HG02642 (cell line): Measurements from ENCODE around the gene PCDHB9.
"Not testable (repeated sequence)": the region's sequence is repeated elsewhere in the genome, so short reads cannot be mapped to it uniquely, and the experiment has no call there.

ENCODE experiments used
- ATAC-seq: cut with Tn5 transposase; IDR thresholded peaks from one replicate; pipeline ENCODE4 v1.9.1; 2021; ENCODE audit warnings: mild to moderate bottlenecking; ENCODE audit not compliant: unreplicated experiment, poor library complexity

Gene PCDHB9

DNA sequence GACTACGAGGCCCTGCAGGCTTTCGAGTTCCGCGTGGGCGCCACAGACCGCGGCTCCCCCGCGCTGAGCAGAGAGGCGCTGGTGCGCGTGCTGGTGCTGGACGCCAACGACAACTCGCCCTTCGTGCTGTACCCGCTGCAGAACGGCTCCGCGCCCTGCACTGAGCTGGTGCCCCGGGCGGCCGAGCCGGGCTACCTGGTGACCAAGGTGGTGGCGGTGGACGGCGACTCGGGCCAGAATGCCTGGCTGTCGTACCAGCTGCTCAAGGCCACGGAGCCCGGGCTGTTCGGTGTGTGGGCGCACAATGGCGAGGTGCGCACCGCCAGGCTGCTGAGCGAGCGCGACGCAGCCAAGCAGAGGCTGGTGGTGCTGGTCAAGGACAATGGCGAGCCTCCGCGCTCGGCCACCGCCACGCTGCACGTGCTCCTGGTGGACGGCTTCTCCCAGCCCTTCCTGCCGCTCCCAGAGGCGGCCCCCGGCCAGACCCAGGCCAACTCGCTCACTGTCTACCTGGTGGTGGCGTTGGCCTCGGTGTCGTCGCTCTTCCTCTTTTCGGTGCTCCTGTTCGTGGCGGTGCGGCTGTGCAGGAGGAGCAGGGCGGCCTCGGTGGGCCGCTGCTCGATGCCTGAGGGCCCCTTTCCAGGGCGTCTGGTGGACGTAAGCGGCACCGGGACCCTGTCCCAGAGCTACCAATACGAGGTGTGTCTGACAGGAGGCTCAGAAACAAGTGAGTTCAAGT, 2.7 kb upstream of the PCDHB9 start:
- not testable (repeated sequence) for ATAC-seq

DNA sequence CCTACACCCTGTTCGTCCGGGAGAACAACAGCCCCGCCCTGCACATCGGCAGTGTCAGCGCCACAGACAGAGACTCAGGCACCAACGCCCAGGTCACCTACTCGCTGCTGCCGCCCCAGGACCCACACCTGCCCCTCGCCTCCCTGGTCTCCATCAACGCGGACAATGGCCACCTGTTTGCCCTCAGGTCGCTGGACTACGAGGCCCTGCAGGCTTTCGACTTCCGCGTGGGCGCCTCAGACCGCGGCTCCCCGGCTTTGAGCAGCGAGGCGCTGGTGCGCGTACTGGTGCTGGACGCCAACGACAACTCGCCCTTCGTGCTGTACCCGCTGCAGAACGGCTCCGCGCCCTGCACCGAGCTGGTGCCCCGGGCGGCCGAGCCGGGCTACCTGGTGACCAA, 1.7 kb downstream of the PCDHB9 start:
- not testable (repeated sequence) for ATAC-seq

DNA sequence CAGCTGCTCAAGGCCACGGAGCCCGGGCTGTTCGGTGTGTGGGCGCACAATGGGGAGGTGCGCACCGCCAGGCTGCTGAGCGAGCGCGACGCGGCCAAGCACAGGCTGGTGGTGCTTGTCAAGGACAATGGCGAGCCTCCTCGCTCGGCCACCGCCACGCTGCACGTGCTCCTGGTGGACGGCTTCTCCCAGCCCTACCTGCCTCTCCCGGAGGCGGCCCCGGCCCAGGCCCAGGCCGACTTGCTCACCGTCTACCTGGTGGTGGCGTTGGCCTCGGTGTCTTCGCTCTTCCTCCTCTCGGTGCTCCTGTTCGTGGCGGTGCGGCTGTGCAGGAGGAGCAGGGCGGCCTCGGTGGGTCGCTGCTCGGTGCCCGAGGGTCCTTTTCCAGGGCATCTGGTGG, 2.2 kb downstream of the PCDHB9 start:
- not testable (repeated sequence) for ATAC-seq

DNA sequence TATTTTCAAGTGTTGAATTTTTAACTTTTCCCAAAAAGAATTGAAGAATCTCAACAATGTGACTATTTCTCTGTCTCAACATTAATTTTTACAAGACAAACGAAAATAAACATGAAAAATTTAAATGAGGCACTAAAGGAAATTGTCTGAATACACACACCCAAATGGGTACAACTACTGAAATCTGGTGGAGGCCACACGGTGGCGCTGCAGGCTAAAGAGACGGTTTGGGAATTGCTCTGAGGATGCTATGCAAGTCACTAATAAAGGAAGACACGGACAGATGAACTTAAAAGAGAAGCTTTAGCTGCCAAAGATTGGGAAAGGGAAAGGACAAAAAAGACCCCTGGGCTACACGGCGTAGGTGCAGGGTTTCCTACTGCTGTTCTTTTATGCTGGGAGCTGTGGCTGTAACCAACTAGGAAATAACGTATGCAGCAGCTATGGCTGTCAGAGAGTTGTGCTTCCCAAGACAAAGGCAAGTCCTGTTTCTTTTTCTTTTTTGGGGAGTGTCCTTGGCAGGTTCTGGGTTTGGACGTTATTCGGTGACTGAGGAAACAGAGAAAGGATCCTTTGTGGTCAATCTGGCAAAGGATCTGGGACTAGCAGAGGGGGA, 5.3 kb downstream of the PCDHB9 start, which contains the start of gene PCDHB10:
Gene PCDHB10 (plus strand): TSS at position 244 of the 616 bp plus-strand sequence. CDS start 200 bp downstream, at position 444.
- ATAC-seq = no peak

DNA sequence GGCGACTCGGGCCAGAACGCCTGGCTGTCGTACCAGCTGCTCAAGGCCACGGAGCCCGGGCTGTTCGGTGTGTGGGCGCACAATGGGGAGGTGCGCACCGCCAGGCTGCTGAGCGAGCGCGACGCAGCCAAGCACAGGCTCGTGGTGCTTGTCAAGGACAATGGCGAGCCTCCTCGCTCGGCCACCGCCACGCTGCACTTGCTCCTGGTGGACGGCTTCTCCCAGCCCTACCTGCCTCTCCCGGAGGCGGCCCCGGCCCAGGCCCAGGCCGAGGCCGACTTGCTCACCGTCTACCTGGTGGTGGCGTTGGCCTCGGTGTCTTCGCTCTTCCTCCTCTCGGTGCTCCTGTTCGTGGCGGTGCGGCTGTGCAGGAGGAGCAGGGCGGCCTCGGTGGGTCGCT, 7.4 kb downstream of the PCDHB9 start:
- not testable (repeated sequence) for ATAC-seq

DNA sequence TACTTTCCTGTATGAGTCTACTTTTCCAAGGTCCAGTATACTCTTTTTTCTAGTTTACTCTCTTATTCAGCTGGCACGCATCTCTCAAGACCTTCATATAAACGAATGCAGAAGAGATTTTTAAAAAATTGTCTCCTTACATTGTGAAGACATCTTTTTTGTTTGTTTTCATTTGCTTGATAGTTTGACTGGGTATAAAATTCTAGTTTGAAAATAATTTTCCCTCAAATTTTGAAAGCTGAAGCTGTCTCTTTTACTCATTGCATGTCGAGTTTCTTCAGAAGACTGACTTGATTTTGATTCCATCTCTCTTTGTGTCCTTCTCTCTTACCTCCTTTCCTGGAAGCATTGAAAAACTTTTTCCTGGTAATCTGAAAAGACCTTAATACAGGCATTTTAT, 9.4 kb downstream of the PCDHB9 start:
- no peak for ATAC-seq

DNA sequence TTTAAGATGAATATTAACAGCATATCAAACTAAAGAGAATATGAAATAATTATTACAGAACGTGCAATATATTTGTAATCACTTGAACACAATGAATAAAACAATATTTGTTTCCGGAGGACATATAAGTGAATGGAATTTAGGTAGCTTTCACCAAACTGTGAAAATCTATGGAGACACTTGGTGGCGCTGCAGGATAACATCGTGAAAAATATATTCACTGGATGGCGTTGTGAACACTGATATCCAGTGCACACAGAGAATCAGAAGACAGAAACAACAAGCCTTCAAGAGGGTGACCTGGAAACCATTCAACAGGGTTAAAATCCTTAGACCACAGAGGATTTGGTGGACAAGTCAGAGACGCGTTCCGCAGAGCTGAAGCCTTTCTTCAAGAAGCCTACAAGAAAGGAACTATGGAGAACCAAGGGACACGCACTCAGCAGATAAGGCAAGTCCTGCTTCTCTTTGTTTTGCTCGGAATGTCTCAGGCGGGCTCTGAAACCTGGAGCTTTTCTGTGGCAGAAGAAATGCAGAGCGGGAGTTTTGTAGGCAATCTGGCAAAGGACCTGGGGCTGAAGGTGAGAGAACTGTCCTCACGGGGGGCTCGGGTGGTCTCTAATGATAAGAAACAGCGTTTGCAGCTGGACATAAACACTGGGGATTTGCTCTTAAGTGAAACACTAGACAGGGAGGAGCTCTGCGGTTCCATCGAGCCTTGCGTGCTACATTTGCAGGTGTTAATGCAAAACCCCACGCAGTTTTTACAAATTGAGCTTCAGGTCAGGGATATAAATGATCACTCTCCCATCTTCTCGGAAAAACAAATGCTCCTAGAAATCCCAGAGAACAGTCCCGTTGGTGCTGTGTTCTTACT, 12.6 kb downstream of the PCDHB9 start, which contains the start of gene PCDHB11:
Gene PCDHB11 (plus strand): TSS at position 269 of the 877 bp plus-strand sequence. CDS start 148 bp downstream, at position 417.
- no peak for ATAC-seq

DNA sequence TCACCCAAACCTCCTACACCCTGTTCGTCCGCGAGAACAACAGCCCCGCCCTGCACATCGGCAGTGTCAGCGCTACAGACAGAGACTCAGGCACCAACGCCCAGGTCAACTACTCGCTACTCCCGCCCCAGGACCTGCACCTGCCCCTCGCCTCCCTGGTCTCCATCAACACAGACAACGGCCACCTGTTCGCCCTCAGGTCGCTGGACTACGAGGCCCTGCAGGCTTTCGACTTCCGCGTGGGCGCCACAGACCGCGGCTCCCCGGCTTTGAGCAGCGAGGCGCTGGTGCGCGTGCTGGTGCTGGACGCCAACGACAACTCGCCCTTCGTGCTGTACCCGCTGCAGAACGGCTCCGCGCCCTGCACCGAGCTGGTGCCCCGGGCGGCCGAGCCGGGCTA, 14.2 kb downstream of the PCDHB9 start:
- not testable (repeated sequence) for ATAC-seq

DNA sequence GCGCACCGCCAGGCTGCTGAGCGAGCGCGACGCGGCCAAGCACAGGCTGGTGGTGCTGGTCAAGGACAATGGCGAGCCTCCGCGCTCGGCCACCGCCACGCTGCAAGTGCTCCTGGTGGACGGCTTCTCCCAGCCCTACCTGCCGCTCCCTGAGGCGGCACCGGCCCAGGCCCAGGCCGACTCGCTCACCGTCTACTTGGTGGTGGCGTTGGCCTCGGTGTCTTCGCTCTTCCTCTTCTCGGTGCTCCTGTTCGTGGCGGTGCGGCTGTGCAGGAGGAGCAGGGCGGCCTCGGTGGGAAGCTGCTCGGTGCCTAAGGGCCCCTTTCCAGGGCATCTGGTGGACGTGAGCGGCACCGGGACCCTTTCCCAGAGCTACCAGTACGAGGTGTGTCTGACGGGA, 14.7 kb downstream of the PCDHB9 start:
- not testable (repeated sequence) for ATAC-seq

DNA sequence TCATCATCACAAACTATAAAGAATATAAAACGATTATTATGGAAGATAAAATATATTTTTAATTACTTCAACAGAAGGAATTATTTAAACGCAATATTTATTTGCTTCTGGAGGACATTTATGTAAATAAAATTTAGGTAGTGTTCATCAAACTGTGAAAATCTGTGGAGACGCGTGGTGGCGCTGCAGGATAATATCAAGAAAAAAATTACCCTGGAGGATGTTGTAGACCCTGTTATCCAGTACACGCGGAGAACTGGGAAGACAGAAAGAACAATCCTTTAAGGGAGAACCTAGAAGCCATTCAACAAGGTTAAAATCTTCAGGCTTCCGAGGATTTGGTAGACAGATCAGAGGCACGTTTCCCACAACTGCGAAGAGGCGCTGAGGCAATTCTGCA, 21.5 kb downstream of the PCDHB9 start, which contains the start of gene PCDHB12:
Gene PCDHB12 (plus strand): TSS at position 242 of the 400 bp plus-strand sequence. CDS start 189 bp downstream, outside the sequence.
- ATAC-seq = no peak

DNA sequence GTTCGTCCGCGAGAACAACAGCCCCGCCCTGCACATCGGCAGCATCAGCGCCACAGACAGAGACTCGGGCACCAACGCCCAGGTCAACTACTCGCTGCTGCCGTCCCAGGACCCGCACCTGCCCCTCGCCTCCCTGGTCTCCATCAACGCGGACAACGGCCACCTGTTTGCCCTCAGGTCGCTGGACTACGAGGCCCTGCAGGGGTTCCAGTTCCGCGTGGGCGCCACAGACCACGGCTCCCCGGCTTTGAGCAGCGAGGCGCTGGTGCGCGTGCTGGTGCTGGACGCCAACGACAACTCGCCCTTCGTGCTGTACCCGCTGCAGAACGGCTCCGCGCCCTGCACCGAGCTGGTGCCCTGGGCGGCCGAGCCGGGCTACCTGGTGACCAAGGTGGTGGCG, 23.3 kb downstream of the PCDHB9 start:
- not testable (repeated sequence) for ATAC-seq

DNA sequence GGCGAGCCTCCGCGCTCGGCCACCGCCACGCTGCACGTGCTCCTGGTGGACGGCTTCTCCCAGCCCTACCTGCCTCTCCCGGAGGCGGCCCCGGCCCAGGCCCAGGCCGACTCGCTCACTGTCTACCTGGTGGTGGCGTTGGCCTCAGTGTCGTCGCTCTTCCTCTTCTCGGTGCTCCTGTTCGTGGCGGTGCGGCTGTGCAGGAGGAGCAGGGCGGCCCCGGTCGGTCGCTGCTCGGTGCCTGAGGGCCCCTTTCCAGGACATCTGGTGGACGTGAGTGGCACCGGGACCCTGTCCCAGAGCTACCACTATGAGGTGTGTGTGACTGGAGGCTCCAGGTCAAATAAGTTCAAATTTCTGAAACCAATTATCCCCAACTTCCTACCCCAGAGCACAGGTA, 23.9 kb downstream of the PCDHB9 start:
- ATAC-seq = not testable (repeated sequence)

DNA sequence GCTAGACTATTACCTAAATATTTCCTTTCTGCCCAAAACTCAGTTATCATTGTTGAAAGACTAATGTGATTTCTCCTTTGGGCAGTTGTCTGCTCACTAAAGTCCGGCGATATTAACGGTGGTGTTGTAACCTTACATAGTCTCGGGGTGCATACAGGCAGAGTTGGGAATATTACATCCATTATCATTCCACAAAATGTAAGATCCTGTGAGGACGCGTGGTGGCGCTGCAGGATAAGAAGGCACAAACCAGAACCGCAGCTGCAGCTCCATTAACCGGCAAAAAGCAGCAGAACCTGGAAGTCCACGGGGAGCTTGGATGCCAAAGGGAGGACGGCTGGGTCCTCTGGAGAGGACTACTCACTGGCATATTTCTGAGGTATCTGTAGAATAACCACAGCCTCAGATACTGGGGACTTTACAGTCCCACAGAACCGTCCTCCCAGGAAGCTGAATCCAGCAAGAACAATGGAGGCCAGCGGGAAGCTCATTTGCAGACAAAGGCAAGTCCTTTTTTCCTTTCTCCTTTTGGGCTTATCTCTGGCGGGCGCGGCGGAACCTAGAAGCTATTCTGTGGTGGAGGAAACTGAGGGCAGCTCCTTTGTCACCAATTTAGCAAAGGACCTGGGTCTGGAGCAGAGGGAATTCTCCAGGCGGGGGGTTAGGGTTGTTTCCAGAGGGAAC, 26.8 kb downstream of the PCDHB9 start, which contains the start of gene PCDHB13:
Gene PCDHB13 (plus strand): TSS at position 264 of the 684 bp plus-strand sequence. CDS start 205 bp downstream, at position 469.
- not testable (repeated sequence) for ATAC-seq

DNA sequence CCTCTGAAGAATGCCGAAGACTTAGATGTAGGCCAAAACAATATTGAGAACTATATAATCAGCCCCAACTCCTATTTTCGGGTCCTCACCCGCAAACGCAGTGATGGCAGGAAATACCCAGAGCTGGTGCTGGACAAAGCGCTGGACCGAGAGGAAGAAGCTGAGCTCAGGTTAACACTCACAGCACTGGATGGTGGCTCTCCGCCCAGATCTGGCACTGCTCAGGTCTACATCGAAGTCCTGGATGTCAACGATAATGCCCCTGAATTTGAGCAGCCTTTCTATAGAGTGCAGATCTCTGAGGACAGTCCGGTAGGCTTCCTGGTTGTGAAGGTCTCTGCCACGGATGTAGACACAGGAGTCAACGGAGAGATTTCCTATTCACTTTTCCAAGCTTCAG, 27.6 kb downstream of the PCDHB9 start:
- ATAC-seq = not testable (repeated sequence)

DNA sequence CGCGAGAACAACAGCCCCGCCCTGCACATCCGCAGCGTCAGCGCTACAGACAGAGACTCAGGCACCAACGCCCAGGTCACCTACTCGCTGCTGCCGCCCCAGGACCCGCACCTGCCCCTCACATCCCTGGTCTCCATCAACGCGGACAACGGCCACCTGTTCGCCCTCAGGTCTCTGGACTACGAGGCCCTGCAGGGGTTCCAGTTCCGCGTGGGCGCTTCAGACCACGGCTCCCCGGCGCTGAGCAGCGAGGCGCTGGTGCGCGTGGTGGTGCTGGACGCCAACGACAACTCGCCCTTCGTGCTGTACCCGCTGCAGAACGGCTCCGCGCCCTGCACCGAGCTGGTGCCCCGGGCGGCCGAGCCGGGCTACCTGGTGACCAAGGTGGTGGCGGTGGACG, 28.5 kb downstream of the PCDHB9 start:
- ATAC-seq = not testable (repeated sequence)

DNA sequence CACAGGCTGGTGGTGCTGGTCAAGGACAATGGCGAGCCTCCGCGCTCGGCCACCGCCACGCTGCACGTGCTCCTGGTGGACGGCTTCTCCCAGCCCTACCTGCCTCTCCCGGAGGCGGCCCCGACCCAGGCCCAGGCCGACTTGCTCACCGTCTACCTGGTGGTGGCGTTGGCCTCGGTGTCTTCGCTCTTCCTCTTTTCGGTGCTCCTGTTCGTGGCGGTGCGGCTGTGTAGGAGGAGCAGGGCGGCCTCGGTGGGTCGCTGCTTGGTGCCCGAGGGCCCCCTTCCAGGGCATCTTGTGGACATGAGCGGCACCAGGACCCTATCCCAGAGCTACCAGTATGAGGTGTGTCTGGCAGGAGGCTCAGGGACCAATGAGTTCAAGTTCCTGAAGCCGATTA, 29.1 kb downstream of the PCDHB9 start:
- ATAC-seq = not testable (repeated sequence)

DNA sequence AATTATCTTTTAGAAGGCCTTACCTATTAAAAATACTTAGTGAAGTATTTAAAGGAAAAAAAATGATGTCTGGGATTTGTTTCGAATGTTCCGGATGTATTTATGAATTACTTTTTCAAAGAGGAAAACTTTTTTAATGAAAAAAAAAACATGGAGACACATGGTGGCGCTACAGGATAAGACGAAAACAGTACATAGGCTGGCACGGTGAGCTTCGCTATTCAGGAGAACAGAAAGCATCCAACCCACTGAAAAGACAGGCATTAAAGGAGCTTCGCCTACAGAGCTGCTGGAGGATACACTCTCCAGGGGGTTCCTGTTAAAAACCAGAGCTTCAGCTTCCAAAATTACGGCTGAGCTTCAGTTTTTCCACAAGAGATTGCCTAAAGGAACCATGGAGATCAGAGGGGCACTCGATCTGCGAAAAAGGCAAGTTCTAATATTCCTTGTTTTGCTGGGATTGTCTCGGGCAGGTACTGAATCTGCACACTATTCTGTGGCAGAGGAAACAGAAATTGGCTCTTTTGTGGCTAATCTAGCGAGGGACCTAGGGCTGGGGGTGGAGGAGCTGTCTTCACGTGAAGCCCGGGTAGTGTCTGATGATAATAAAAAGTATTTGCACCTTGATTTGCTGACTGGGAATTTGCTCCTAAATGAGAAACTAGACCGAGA, 36.3 kb downstream of the PCDHB9 start, which contains the start of gene PCDHB14:
Gene PCDHB14 (plus strand): TSS at position 232 of the 672 bp plus-strand sequence. CDS start 163 bp downstream, at position 395.
- ATAC-seq = no peak

DNA sequence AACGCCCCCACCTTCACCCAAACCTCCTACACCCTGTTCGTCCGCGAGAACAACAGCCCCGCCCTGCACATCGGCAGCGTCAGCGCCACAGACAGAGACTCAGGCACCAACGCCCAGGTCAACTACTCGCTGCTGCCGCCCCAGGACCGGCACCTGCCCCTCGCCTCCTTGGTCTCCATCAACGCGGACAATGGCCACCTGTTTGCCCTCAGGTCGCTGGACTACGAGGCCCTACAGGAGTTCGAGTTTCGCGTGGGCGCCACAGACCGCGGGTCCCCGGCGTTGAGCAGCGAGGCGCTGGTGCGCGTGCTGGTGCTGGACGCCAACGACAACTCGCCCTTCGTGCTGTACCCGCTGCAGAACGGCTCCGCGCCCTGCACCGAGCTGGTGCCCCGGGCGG, 37.9 kb downstream of the PCDHB9 start:
- ATAC-seq = not testable (repeated sequence)

DNA sequence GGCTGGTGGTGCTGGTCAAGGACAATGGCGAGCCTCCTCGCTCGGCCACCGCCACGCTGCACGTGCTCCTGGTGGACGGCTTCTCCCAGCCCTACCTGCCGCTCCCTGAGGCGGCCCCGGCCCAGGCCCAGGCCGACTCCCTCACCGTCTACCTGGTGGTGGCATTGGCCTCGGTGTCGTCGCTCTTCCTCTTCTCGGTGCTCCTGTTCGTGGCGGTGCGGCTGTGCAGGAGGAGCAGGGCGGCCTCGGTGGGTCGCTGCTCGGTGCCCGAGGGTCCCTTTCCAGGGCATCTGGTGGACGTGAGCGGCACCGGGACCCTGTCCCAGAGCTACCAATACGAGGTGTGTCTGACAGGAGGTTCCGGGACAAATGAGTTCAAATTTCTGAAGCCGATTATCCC, 38.5 kb downstream of the PCDHB9 start:
- not testable (repeated sequence) for ATAC-seq
